GM18519 (cell line): ENCODE data around the gene SLC39A8.
"Not testable (repeated sequence)": the region's sequence is repeated elsewhere in the genome, so short reads cannot be mapped to it uniquely, and the experiment has no call there.

Experiments
- ATAC-seq: cut with Tn5 transposase; IDR thresholded peaks from one replicate; pipeline ENCODE4 v1.9.1; 2021; ENCODE audit warnings: mild to moderate bottlenecking, moderate library complexity; ENCODE audit not compliant: unreplicated experiment, low FRiP score

SLC39A8 gene

DNA sequence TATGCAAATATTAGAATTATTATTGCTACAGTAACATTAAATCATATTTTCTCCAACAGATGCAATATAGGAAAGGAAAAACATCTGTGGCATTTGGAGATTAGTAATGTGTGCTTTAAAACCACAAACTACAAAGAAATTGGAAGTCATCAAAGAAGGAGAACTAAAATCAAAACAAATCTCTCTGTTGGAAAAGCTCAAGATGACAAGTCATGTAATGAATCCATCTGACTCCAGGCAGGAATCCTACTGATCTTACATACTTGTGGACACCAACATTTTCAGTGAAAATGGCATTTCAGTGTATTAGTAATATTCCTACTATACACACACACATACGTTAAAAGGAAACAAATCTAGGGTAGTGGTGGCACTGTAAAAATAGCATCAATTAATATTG is 98.2 kb downstream of the SLC39A8 start:
- no peak for ATAC-seq

DNA sequence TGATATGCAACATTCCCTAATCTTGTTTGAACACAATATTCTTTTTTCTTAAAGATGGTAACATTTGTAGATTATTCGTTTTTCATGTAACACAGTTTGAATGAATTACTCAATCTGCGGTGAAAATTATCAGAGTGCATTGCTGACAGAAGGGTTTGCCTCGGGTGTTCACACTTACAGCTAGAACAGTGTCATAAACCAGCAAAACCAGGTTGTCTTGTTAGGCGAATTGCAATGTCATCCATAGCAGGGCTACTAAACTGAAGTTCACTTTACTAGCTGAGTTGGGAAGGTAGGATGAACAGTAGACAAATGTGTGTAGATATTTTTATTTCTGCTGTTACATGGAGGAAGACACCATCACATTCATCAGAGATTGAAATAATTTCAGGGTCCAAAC is 98.9 kb downstream of the SLC39A8 start:
- no peak for ATAC-seq

DNA sequence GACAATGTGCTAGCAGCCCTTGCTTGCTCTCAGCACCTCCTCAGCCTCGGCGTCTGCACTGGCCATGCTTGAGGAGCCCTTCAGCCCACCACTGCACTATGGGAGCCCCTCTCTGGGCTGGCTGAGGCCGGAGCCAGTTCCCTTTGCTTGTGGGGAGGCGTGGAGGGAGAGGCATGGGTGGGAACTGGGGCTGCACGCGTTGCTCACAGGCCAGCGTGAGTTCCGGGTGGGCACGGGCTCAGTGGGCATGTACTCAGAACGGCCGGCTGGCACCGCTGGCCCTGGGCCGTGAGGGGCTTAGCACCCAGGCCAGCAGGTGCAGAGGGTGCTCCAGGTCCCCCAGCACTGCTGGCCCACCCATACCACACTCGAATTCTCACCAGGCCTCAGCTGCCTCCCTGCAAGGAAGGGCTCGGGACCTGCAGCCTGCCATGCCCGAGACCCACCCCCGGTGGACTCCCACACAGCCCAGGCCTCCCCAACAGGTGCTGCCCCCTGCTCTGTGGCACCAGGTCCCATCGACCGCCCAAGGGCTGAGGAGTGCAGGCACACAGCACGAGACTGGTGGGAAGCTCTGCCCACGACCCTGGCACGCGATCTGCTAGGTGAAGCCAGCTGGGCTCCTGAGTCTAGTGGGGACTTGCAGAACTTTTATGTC is 100.3 kb downstream of the SLC39A8 start:
- no peak for ATAC-seq

DNA sequence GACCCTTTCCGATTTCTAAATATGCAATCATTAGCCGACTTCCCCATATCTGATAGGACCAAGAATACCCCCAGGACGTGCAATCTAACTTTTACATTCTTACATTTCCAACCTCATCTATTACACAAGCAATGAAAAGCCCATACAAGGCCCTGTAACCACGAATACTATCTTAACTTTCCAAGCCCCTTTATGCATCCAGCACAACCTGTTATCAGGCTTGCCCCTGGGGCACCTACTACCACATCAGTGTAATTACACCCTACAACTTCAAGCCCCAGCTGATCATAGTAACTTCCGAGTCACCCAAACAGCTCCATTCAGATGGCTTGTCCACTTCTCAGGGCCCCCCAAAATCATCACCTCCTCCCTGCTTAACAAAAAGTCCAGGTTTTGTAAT is 102.0 kb downstream of the SLC39A8 start:
- ATAC-seq = not testable (repeated sequence)

DNA sequence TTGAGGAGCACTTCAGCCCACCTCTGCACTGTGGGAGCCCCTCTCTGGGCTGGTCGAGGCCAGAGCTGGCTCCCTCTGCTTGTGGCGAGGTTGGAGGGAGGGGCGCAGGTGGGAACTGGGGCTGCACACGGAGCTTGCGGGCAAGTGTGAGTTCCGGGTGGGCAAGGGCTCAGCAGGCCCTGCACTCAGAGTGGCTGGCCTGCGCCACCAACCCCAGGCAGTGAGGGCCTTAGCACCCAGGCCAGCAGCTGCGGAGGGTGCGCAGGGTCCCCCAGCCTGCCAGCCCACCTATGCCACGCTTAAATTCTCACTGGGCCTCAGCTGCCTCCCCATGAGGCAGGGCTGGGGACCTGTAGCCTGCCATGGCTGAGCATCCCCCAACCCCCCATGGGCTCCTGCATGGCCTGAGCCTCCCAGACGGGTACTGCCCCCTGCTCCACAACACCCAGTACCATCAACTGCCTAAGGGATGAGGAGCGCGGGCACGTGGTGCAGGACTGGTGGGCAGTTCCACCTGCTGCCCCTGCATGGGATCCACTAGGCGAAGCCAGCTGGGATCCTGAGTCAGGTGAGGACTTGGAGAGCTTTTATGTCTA is 110.9 kb downstream of the SLC39A8 start:
- ATAC-seq = no peak

DNA sequence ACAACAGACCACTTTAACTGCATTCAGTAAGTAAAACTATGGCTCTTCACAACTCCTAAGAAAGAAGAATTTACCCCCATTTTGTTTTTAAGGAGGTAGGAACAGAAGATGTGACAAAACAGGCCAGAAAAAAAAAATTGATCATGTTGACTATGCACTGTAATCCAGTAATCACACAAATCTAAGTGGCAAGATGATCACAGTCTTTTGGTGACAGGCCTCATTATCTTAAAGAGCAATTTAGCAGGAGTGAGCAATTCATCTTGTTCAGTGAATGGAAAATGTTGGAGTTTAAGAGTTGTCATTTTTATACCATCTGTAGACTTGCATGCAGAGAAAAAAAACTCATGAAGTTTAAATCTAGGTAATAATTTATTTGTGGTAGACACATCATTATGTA is 115.1 kb downstream of the SLC39A8 start:
- ATAC-seq = no peak

DNA sequence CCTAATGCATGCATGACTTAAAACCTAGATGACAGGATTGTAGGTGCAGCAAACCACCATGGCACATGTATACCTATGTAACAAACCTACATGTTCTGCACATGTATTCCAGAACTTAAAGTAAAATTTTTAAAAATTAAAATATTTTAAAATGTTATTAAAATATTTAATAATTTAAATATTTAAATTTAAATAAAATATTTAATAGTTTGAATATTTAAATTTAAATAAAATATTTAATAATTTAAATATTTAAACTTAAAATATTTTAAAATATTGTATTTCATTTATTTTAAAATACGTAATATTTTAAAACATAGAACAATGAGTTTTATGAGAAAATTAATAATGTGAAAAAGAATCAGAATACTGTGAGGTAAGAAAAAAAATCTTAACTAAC is 117.9 kb downstream of the SLC39A8 start:
- no peak for ATAC-seq

DNA sequence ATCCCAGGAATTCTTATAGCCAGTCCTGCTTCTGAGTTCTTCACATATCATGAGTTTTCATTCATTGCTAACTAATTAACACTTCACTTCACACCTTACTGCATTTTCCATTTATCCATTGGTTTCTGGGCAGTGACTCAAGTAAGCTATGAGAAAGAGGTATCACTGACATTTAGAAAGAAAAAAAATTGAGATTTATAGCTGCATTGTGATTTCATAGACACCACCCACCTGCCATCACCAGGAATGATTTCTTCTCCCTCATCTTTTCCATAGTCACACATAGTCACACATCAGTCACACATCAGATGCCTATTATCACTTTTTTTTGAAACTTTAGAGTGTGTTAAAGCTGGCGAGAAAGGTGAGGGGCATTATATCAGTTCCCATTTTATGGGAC is 121.8 kb downstream of the SLC39A8 start:
- no peak for ATAC-seq

DNA sequence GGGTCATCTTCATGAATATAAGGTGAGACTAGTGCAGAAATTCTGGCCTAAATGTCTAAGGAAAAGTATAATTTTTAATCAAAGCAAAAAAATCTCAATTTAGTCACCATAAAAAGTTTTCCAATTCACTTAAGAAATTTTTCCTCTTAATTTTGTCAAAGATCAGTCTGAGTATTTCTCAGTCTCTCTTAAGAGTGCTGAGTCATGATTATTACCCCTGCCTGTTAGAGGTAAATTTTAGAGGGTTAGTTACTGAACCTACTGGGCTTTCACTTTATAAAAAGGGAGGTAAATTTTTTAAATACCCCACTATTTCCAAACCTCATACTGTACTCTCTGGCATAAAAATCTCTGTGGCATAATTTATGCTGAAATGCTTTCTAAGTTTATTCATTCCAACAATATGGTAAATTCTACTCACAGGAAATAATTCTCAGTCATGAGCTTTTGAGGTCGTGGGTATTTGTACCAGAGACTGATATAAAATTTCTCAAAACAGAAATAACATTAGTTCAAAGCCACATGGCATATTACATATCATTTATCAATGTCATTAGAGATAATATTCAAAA is 122.4 kb downstream of the SLC39A8 start:
- no peak for ATAC-seq

DNA sequence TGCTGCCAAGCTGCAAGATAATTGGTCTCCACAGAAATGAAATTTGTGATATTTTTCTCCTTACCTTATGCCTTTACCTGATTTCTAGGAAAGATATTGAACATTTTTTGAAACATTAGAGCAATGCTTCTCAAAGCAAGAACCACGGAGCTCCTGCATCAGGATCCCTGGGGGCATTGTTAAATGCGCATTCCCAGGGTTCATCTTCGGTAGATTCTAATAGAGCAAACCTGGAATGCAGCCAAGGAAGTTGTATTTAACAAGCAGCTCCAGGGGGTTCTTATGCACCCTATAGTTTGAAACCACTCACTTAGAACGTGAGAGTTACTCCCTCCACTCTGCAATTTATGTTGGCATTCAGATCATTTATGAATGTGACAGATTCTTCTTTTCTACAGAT is 126.2 kb downstream of the SLC39A8 start:
- no peak for ATAC-seq

DNA sequence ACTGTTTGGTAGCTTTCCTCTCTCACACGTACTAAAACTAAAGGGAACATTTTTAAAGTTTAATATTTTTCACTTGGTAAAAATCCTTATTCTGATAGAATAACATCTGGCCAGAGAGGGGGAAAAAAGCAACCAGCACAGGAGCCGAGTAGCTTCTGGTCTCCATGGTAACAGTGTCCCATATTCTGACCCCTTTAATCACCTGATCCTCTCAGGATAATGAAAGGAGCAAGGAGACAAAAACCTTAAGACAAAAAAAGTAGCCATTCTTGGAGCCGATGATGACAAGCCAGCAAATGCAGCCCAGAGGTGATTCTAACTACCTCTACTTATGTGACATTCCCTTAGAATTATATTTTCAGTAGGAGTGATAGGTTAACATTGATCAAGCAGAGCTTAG is 126.6 kb downstream of the SLC39A8 start:
- no peak for ATAC-seq

DNA sequence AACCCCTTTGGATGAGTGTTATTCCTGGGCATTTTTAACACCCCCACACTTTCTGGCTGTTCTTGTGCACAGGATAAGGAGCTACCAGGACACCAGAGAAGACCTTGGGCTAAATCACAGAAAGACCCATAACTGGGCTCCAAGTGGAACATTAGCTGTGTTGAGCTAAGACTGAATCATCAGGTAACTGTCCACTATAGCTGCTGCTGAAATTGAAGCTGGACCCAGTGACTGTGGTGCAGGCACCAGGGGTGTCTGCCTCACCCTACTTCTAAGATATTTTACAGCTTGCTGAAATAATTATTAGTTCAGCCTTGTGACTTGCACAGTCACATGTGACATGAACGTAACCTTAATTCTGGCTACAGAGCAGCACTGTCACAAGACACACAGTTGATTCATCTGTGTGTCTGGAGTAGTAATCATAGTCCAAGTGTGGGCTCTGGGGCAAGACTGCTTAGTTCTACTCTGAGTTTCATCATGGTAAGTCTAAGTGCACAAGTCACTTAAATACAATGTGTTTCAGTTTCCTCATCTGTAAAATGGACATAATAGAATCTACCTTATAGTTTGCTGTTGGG is 127.4 kb downstream of the SLC39A8 start:
- no peak for ATAC-seq

DNA sequence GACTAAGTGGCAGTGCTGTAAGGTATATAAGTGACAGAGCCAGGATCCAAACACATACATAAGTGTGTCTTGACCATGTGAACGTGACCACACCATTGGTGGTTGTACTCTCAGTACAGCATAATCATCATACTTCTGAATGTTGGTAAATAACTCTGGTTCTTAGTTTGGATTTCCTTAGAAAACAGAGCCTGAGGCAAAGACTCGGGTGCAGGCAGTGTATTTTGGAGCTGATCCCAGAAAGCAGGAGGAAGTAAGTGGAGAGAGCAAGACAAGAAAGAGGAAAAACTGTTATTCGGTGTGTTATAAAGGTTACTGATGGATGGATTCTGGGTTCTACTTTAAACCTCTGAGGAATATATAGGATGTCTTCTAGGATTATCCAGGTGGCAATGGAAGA is 127.9 kb downstream of the SLC39A8 start:
- ATAC-seq = no peak

DNA sequence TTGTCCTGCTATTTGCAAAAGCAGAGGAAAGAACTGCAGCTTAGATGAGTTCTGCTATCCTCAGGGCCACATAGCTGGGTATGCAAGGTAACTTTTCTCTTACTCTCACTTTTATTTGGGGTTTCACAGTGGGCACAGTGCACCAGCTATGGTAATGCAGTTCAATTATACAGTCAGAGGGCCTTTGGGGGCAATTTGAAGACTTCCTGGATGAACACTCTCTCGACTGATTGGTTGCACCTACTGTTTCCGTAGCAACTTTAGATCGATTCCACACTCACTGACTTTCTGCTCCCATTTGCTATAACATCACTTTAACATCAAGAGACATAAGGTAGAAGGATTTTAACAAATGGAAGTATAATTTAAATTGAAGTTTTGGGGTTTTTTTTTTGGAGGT is 128.6 kb downstream of the SLC39A8 start:
- no peak for ATAC-seq

DNA sequence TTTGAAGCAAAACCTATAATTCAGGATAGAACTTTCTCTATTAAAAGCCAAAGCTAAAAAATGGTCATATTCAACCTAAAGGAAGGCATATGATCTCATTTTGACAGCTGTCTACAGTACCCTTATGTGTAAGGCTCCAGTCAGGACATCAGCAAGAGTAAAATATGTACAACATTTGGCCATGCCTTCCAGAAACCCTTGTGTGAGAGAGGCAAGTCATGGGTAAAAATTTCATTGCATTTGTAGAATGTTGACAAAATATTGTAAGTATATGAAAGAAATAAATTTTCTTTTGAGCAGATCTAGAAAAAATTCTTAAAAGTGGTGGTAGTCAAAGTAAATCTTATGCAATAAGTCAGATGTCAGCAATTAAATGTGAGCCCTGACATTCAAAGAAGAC is 132.3 kb downstream of the SLC39A8 start:
- no peak for ATAC-seq
